Calu3 (cell line): ENCODE measurements around the gene EWSR1. TPM values are rescaled to one million over a fixed set of nuclear protein-coding genes. Genes with fewer than 3 reads are reported as not detected.

Experiments
- BruUV-seq: library from RNA; stranded (reverse); fragments of 400-500 nt; replicated peaks from 2 replicates; lab custom pipeline; 2021; lab: Mats Ljungman, UMichigan
- CTCF ChIA-PET: fragments of 300-600 bp; sonication (Branson Sonifier 250); formaldehyde crosslinking; loops from one replicate; lab custom pipeline; 2022; ENCODE audit warnings: antibody characterized with exemption; lab: Charles Lee
- DNase-seq: peaks from one replicate; pipeline ENCODE4 v3.0.0; 2022
- H3K27ac Mint-ChIP-seq: one replicate; pipeline ENCODE4 v1.8.0; 2022; ENCODE audit warnings: mixed read lengths; ENCODE audit not compliant: unreplicated experiment
- H3K27me3 Mint-ChIP-seq: one replicate; pipeline ENCODE4 v1.8.0; 2022; ENCODE audit warnings: mixed read lengths; ENCODE audit not compliant: unreplicated experiment
- H3K36me3 Mint-ChIP-seq: one replicate; pipeline ENCODE4 v1.8.0; 2022; ENCODE audit warnings: mild to moderate bottlenecking, moderate library complexity, mixed read lengths; ENCODE audit not compliant: insufficient read depth, unreplicated experiment
- H3K4me1 Mint-ChIP-seq: one replicate; pipeline ENCODE4 v1.8.0; 2022; ENCODE audit warnings: mild to moderate bottlenecking, low read depth, mixed read lengths; ENCODE audit not compliant: unreplicated experiment
- H3K4me3 Mint-ChIP-seq: one replicate; pipeline ENCODE4 v1.8.0; 2022; ENCODE audit warnings: mild to moderate bottlenecking, low read depth, moderate library complexity, mixed read lengths; ENCODE audit not compliant: unreplicated experiment
- H3K9me3 Mint-ChIP-seq: one replicate; pipeline ENCODE4 v1.8.0; 2022; ENCODE audit warnings: low read depth, mixed read lengths; ENCODE audit not compliant: unreplicated experiment
- intact Hi-C: fragments of 100-400 bp; cut with micrococcal nuclease; formaldehyde crosslinking; loops from one replicate; pipeline ENCODE4 v1.10.0; 2022; ENCODE audit not compliant: unreplicated experiment
- total RNA-seq: library from RNA; stranded (reverse); gene quantifications from 2 replicates; pipeline ENCODE4 v1.2.3, GENCODE V29; 2022
- TF ChIP-seq, protein P1 (sequence below): fragments of 200-600 bp; IDR thresholded peaks from one replicate; pipeline ENCODE4 v1.8.0; 2022; ENCODE audit warnings: antibody characterized with exemption; ENCODE audit not compliant: unreplicated experiment

EWSR1 gene
- total RNA-seq, 1 experiment from 2014 or later = 374 TPM

- H3K4me3 Mint-ChIP-seq = peak overlapping the region; percentile 41
- H3K27me3 Mint-ChIP-seq = peaks cover 22% of the 10 kb centered on the region
- CTCF ChIA-PET = interaction anchor here (0.5 to 0.6 kb wide), 3 partner anchors 252 to 581 kb away, joined by 3 to 5 read pairs (median 4); no protein-coding TSS in a partner anchor
- TF ChIP-seq, protein P1, sequence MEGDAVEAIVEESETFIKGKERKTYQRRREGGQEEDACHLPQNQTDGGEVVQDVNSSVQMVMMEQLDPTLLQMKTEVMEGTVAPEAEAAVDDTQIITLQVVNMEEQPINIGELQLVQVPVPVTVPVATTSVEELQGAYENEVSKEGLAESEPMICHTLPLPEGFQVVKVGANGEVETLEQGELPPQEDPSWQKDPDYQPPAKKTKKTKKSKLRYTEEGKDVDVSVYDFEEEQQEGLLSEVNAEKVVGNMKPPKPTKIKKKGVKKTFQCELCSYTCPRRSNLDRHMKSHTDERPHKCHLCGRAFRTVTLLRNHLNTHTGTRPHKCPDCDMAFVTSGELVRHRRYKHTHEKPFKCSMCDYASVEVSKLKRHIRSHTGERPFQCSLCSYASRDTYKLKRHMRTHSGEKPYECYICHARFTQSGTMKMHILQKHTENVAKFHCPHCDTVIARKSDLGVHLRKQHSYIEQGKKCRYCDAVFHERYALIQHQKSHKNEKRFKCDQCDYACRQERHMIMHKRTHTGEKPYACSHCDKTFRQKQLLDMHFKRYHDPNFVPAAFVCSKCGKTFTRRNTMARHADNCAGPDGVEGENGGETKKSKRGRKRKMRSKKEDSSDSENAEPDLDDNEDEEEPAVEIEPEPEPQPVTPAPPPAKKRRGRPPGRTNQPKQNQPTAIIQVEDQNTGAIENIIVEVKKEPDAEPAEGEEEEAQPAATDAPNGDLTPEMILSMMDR = no peak
- peaks cover 42% of the 10 kb centered on the region for H3K36me3 Mint-ChIP-seq
- no TSS peak for BruUV-seq
- peak; percentile 97 for DNase-seq
- H3K27ac Mint-ChIP-seq = peak overlapping the region; percentile 36
- H3K9me3 Mint-ChIP-seq = no peaks in the 10 kb centered on the region
- intact Hi-C loops = no loop called here
- peaks cover 41% of the 10 kb centered on the region for H3K4me1 Mint-ChIP-seq
These were observed 42.8 kb downstream of the EWSR1 start for GRCh38 chr22:29310863-29311339.

- Mint-ChIP-seq H3K9me3 (no peaks in the 10 kb centered on the region), H3K27ac (peak overlapping the region; percentile 83), H3K27me3 (peaks cover 29% of the 10 kb centered on the region), H3K36me3 (peaks cover 39% of the 10 kb centered on the region), H3K4me3 (peak overlapping the region; percentile 41), H3K4me1 (peaks cover 41% of the 10 kb centered on the region)
- no TSS peak for BruUV-seq
- TF ChIP-seq, protein P1 = no peak
- DNase-seq = no peak
- CTCF ChIA-PET = interaction anchor here (0.6 kb wide), 1 partner anchor 278 kb away, joined by 4 read pairs; no protein-coding TSS in a partner anchor
- intact Hi-C loops = no loop called here
These were observed 43.6 kb downstream of the EWSR1 start for GRCh38 chr22:29311464-29312217.

GRCh38 chr22:29312218-29313125, 44.4 kb downstream of the EWSR1 start:
- Mint-ChIP-seq H3K4me1 (peaks cover 41% of the 10 kb centered on the region), H3K36me3 (peaks cover 34% of the 10 kb centered on the region), H3K9me3 (no peaks in the 10 kb centered on the region), H3K4me3 (no peak overlapping the region), H3K27ac (peak overlapping the region; percentile 83), H3K27me3 (peaks cover 38% of the 10 kb centered on the region)
- intact Hi-C loops = no loop called here
- TSS peak; percentile 26 for BruUV-seq
- DNase-seq = no peak
- CTCF ChIA-PET = no interaction called here
- TF ChIP-seq, protein P1 = no peak

- H3K4me3 Mint-ChIP-seq = no peak overlapping the region
- no peaks in the 10 kb centered on the region for H3K9me3 Mint-ChIP-seq
- DNase-seq = no peak
- H3K27ac Mint-ChIP-seq = no peak overlapping the region
- CTCF ChIA-PET = no interaction called here
- peaks cover 41% of the 10 kb centered on the region for H3K4me1 Mint-ChIP-seq
- peaks cover 40% of the 10 kb centered on the region for H3K27me3 Mint-ChIP-seq
- no TSS peak for BruUV-seq
- peaks cover 30% of the 10 kb centered on the region for H3K36me3 Mint-ChIP-seq
- TF ChIP-seq, protein P1 = peak; percentile 50
- intact Hi-C loops = no loop called here
These were observed 45.1 kb downstream of the EWSR1 start for GRCh38 chr22:29313126-29313575.
